ENCODE results near the gene TNFRSF6B. TPM values are rescaled to one million over a fixed set of nuclear protein-coding genes. Genes with fewer than 3 reads are reported as not detected.
A peak's percentile ranks its signal among the peaks of the same experiment; 100 is the strongest.
"Not testable (repeated sequence)": the region's sequence is repeated elsewhere in the genome, so short reads cannot be mapped to it uniquely, and the experiment has no call there.

Gene TNFRSF6B
- total RNA-seq = not detected
- polyA plus RNA-seq = 0.22 TPM

DNA sequence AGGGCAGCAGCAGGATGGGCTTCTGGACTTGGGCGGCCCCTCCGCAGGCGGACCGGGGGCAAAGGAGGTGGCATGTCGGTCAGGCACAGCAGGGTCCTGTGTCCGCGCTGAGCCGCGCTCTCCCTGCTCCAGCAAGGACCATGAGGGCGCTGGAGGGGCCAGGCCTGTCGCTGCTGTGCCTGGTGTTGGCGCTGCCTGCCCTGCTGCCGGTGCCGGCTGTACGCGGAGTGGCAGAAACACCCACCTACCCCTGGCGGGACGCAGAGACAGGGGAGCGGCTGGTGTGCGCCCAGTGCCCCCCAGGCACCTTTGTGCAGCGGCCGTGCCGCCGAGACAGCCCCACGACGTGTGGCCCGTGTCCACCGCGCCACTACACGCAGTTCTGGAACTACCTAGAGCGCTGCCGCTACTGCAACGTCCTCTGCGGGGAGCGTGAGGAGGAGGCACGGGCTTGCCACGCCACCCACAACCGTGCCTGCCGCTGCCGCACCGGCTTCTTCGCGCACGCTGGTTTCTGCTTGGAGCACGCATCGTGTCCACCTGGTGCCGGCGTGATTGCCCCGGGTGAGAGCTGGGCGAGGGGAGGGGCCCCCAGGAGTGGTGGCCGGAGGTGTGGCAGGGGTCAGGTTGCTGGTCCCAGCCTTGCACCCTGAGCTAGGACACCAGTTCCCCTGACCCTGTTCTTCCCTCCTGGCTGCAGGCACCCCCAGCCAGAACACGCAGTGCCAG lies at the start of gene TNFRSF6B:
TNFRSF6B (plus strand) TSS at position 25 of the 729 bp plus-strand sequence; CDS start at position 141, 116 bp downstream.
- Mint-ChIP-seq H3K4me3 (peak within 1 kb of the TSS in 6 of 7 donors; percentile 24 to 69 (median 37)), H3K4me1 (peaks cover 0 to 42% (median 6%) of the 10 kb centered on the region in 3 donors), H3K27me3 (peaks cover 0 to 5% of the 10 kb centered on the region in 2 donors), H3K27ac (peak within 1 kb of the TSS in 3 of 8 donors; percentile 17 to 56 (median 39)), H3K9me3 (peaks cover 0 to 5% (median 0%) of the 10 kb centered on the region in 5 donors), H3K36me3 (peaks cover 0 to 4% (median 0%) of the 10 kb centered on the region in 3 donors)
- Histone ChIP-seq H3K36me3 (ENCODE audit: insufficient read depth, low read length) (no peaks in the 10 kb centered on the region), H3K4me3 (ENCODE audit: low read length) (no peak within 1 kb of the TSS), H3K9me3 (ENCODE audit: low read length) (no peaks in the 10 kb centered on the region), H3K4me1 (ENCODE audit: insufficient read depth, low read length) (peaks cover 22% of the 10 kb centered on the region), H3K27me3 (ENCODE audit: insufficient read depth, low read length, poor library complexity, severe bottlenecking) (no peaks in the 10 kb centered on the region), H3K27ac (ENCODE audit: low read depth, low read length) (no peak within 1 kb of the TSS)
- POLR2A ChIA-PET = interaction anchor here (0.6 kb wide), 1 partner anchor 29 kb away, joined by 3 read pairs; no protein-coding TSS in a partner anchor
- DNase-seq = peak in 2 of 5 donors; percentile 37 to 47
- CTCF ChIA-PET = interaction anchor here (1.1 to 1.3 kb wide), 2 partner anchors 10 to 89 kb away, joined by 3 to 8 read pairs; partner anchors contain the start of genes ARFRP1 and ZGPAT

- ChIA-PET CTCF (interaction anchor here (1.0 kb wide), 1 partner anchor 21 kb away, joined by 3 read pairs; the partner anchor contains the start of gene GMEB2), POLR2A (no interaction called here)
- peaks cover 9% of the 10 kb centered on the region for H3K4me1 ChIP-seq (ENCODE audit: insufficient read depth, low read length)
- Mint-ChIP-seq H3K27me3 (no peaks in the 10 kb centered on the region), H3K9me3 (no peaks in the 10 kb centered on the region), H3K27ac (peak overlapping the region in 2 of 8 donors; percentile 48 to 66), H3K4me3 (peak overlapping the region in 2 of 7 donors; percentile 34 to 62), H3K4me1 (peaks cover 7 to 32% (median 8%) of the 10 kb centered on the region in 3 donors), H3K36me3 (peaks cover 0 to 17% (median 4%) of the 10 kb centered on the region in 3 donors)
- no peak overlapping the region for H3K27ac ChIP-seq (ENCODE audit: low read depth, low read length)
- no peak overlapping the region for H3K4me3 ChIP-seq (ENCODE audit: low read length)
- DNase-seq = no peak
- H3K36me3 ChIP-seq (ENCODE audit: insufficient read depth, low read length) = no peaks in the 10 kb centered on the region
- no peaks in the 10 kb centered on the region for H3K9me3 ChIP-seq (ENCODE audit: low read length)
- H3K27me3 ChIP-seq (ENCODE audit: insufficient read depth, low read length, poor library complexity, severe bottlenecking) = no peaks in the 10 kb centered on the region
Measured at GRCh38 chr20:63648190-63648589, 48.3 kb upstream of the TNFRSF6B start.

DNA sequence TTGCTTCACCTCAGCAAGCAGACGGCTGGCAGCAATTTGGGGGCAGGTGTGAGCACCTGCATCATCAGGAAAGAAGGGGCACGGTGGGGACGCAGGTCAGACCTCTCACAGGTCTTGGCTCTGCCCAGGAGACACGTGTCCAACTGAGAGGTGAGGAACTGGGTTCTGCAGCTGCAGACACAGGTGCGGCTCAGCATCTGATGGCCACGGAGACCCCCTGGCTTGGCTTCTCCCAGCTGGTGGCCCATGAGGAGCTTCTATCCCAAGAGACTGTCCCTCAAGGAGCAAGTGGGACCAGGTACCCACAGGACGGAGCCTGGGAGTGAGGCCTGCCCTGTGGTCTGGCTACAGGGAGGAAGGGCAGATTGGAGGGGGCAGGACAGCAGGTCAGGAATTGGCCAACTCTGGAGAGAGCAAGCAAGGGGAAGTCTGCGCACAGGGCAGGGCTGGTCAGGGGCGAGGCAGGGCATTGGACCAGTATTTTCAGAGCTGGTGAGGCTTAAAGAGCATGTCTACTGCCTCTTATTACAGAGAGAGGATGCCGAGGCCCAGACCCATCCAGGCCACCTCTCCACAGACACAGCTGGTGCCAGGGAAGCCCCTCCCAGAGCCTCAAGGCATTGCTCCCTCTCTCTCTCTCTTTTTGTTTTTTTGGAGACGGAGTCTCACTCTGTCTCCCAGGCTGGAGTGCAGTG lies 47.4 kb upstream of the TNFRSF6B start:
- DNase-seq = no peak

GRCh38 chr20:63650486-63650885 lies 46.0 kb upstream of the TNFRSF6B start:
- not testable (repeated sequence) for H3K9me3 ChIP-seq (ENCODE audit: low read length)

More for the DNA sequence above, 47.4 kb upstream of the TNFRSF6B start:
- Mint-ChIP-seq H3K27me3 (peaks cover 0 to 2% of the 10 kb centered on the region in 2 donors), H3K36me3 (peaks cover 0 to 15% (median 4%) of the 10 kb centered on the region in 3 donors), H3K4me3 (peak overlapping the region in 1 of 7 donors; percentile 64), H3K27ac (peak overlapping the region in 3 of 8 donors; percentile 48 to 58 (median 57)), H3K9me3 (no peaks in the 10 kb centered on the region), H3K4me1 (peaks cover 9 to 32% (median 12%) of the 10 kb centered on the region in 3 donors)
- Histone ChIP-seq H3K27me3 (ENCODE audit: insufficient read depth, low read length, poor library complexity, severe bottlenecking) (no peaks in the 10 kb centered on the region), H3K4me3 (ENCODE audit: low read length) (no peak overlapping the region), H3K9me3 (ENCODE audit: low read length) (no peaks in the 10 kb centered on the region), H3K36me3 (ENCODE audit: insufficient read depth, low read length) (no peaks in the 10 kb centered on the region), H3K27ac (ENCODE audit: low read depth, low read length) (no peak overlapping the region), H3K4me1 (ENCODE audit: insufficient read depth, low read length) (peaks cover 15% of the 10 kb centered on the region)
- CTCF ChIA-PET = interaction anchor here (1.0 to 1.6 kb wide), 2 partner anchors 22 to 111 kb away, joined by 3 to 6 read pairs; partner anchors contain the start of genes GMEB2 and PTK6
- POLR2A ChIA-PET = interaction anchor here (0.5 to 0.9 kb wide), 3 partner anchors 17 to 128 kb away, joined by 3 to 5 read pairs (median 3); no protein-coding TSS in a partner anchor

GRCh38 chr20:63651942-63652191 lies 44.6 kb upstream of the TNFRSF6B start:
- Histone ChIP-seq H3K9me3 (ENCODE audit: low read length) (no peaks in the 10 kb centered on the region), H3K27me3 (ENCODE audit: insufficient read depth, low read length, poor library complexity, severe bottlenecking) (no peaks in the 10 kb centered on the region), H3K27ac (ENCODE audit: low read depth, low read length) (no peak overlapping the region), H3K36me3 (ENCODE audit: insufficient read depth, low read length) (no peaks in the 10 kb centered on the region), H3K4me3 (ENCODE audit: low read length) (peak overlapping the region; percentile 34), H3K4me1 (ENCODE audit: insufficient read depth, low read length) (peaks cover 29% of the 10 kb centered on the region)
- Mint-ChIP-seq H3K27ac (peak overlapping the region in 2 of 8 donors; percentile 88 to 92), H3K9me3 (no peaks in the 10 kb centered on the region), H3K27me3 (peaks cover 0 to 2% of the 10 kb centered on the region in 2 donors), H3K36me3 (peaks cover 0 to 6% (median 0%) of the 10 kb centered on the region in 3 donors), H3K4me1 (peaks cover 18 to 36% (median 18%) of the 10 kb centered on the region in 3 donors), H3K4me3 (peak overlapping the region; percentile 79 to 96 (median 87))
- CTCF ChIA-PET = interaction anchor here (1.1 to 2.4 kb wide), 3 partner anchors 10 to 115 kb away, joined by 3 to 12 read pairs (median 6); partner anchors contain the start of gene PTK6
- POLR2A ChIA-PET = interaction anchor here (0.6 to 1.4 kb wide), 3 partner anchors 10 to 131 kb away, joined by 3 to 9 read pairs (median 6); partner anchors contain the start of genes LIME1 and PPDPF
- DNase-seq = peak in 2 of 5 donors; percentile 48 to 65

More at GRCh38 chr20:63650486-63650885, 46.0 kb upstream of the TNFRSF6B start:
- H3K27ac ChIP-seq (ENCODE audit: low read depth, low read length); H3K27me3 ChIP-seq (ENCODE audit: insufficient read depth, low read length, poor library complexity, severe bottlenecking); POLR2A ChIA-PET; H3K9me3 Mint-ChIP-seq; H3K36me3 ChIP-seq (ENCODE audit: insufficient read depth, low read length); H3K4me3 Mint-ChIP-seq; H3K4me3 ChIP-seq (ENCODE audit: low read length); H3K27ac Mint-ChIP-seq; H3K27me3 Mint-ChIP-seq; DNase-seq; H3K36me3 Mint-ChIP-seq: not testable (repeated sequence)
- H3K4me1 Mint-ChIP-seq = peaks cover 18 to 39% (median 18%) of the 10 kb centered on the region in 3 donors
- H3K4me1 ChIP-seq (ENCODE audit: insufficient read depth, low read length) = peaks cover 29% of the 10 kb centered on the region
- CTCF ChIA-PET = interaction anchor here (1.0 to 1.6 kb wide), 2 partner anchors 86 to 112 kb away, joined by 3 to 6 read pairs; partner anchors contain the start of genes LIME1 and PTK6

GRCh38 chr20:63652192-63652980 lies 44.1 kb upstream of the TNFRSF6B start:
- H3K4me3 Mint-ChIP-seq = peak overlapping the region; percentile 79 to 96 (median 87)
- peaks cover 0 to 6% (median 0%) of the 10 kb centered on the region in 3 donors for H3K36me3 Mint-ChIP-seq
- peak overlapping the region in 2 of 8 donors; percentile 73 to 88 for H3K27ac Mint-ChIP-seq
- no peaks in the 10 kb centered on the region for H3K9me3 ChIP-seq (ENCODE audit: low read length)
- DNase-seq = peak in 4 of 5 donors; percentile 38 to 69 (median 58)
- CTCF ChIA-PET = interaction anchor here (1.1 to 2.4 kb wide), 3 partner anchors 11 to 115 kb away, joined by 3 to 12 read pairs (median 6); partner anchors contain the start of gene PTK6
- no peaks in the 10 kb centered on the region for H3K36me3 ChIP-seq (ENCODE audit: insufficient read depth, low read length)
- H3K27ac ChIP-seq (ENCODE audit: low read depth, low read length) = no peak overlapping the region
- H3K9me3 Mint-ChIP-seq = no peaks in the 10 kb centered on the region
- H3K27me3 ChIP-seq (ENCODE audit: insufficient read depth, low read length, poor library complexity, severe bottlenecking) = no peaks in the 10 kb centered on the region
- peaks cover 18 to 36% (median 18%) of the 10 kb centered on the region in 3 donors for H3K4me1 Mint-ChIP-seq
- POLR2A ChIA-PET = interaction anchor here (0.6 to 1.5 kb wide), 6 partner anchors 10 to 132 kb away, joined by 3 to 9 read pairs (median 4); partner anchors contain the start of genes LIME1 and PPDPF
- H3K4me3 ChIP-seq (ENCODE audit: low read length) = peak overlapping the region; percentile 34
- H3K4me1 ChIP-seq (ENCODE audit: insufficient read depth, low read length) = peaks cover 32% of the 10 kb centered on the region
- H3K27me3 Mint-ChIP-seq = peaks cover 0 to 2% of the 10 kb centered on the region in 2 donors

Measured in CD8-positive, alpha-beta memory T cell (primary cell).